HG03439 (cell line): ENCODE measurements around the gene DTYMK.
"Not testable (repeated sequence)": the region's sequence is repeated elsewhere in the genome, so short reads cannot be mapped to it uniquely, and the experiment has no call there.

Source experiments
- ATAC-seq: cut with Tn5 transposase; IDR thresholded peaks from one replicate; pipeline ENCODE4 v1.9.1; 2021; ENCODE audit warnings: mild to moderate bottlenecking, moderate library complexity; ENCODE audit not compliant: unreplicated experiment

DTYMK gene

GRCh38 chr2:241672243-241673188 is 14.1 kb downstream of the DTYMK start:
- no peak for ATAC-seq

- ATAC-seq: no peak
Measured at GRCh38 chr2:241671457-241672240, 15.0 kb downstream of the DTYMK start.

GRCh38 chr2:241670333-241671110 is 16.1 kb downstream of the DTYMK start:
- ATAC-seq: no peak

- no peak for ATAC-seq
Measured at GRCh38 chr2:241668839-241669238, 17.8 kb downstream of the DTYMK start.

- ATAC-seq: no peak
Measured at GRCh38 chr2:241668354-241668753, 18.3 kb downstream of the DTYMK start.

GRCh38 chr2:241666627-241667400 is 19.8 kb downstream of the DTYMK start:
- no peak for ATAC-seq

- ATAC-seq: no peak
Measured at GRCh38 chr2:241665731-241666440, 20.7 kb downstream of the DTYMK start.

GRCh38 chr2:241662731-241663130 is 23.9 kb downstream of the DTYMK start:
- not testable (repeated sequence) for ATAC-seq

GRCh38 chr2:241660593-241661213 is 25.9 kb downstream of the DTYMK start:
- no peak for ATAC-seq

- no peak for ATAC-seq
Measured at GRCh38 chr2:241659150-241659739, 27.4 kb downstream of the DTYMK start.

- ATAC-seq: no peak
Measured at GRCh38 chr2:241658296-241658695, 28.3 kb downstream of the DTYMK start.

GRCh38 chr2:241657786-241658254 is 28.8 kb downstream of the DTYMK start:
- no peak for ATAC-seq

- ATAC-seq: no peak
Measured at GRCh38 chr2:241656190-241656741, 30.3 kb downstream of the DTYMK start.

GRCh38 chr2:241655516-241656189 is 31.0 kb downstream of the DTYMK start:
- no peak for ATAC-seq

- ATAC-seq: no peak
Measured at GRCh38 chr2:241654551-241654950, 32.1 kb downstream of the DTYMK start.

- ATAC-seq: no peak
Measured at GRCh38 chr2:241653210-241653750, 33.3 kb downstream of the DTYMK start.

GRCh38 chr2:241652722-241653121 is 33.9 kb downstream of the DTYMK start:
- no peak for ATAC-seq

GRCh38 chr2:241652142-241652541 is 34.5 kb downstream of the DTYMK start:
- ATAC-seq: no peak
